GM18499 (cell line): Measurements from ENCODE around the gene MCF2L2.

Experiments used
- ATAC-seq: cut with Tn5 transposase; IDR thresholded peaks from one replicate; pipeline ENCODE4 v1.9.1; 2021; ENCODE audit warnings: moderate number of reproducible peaks; ENCODE audit not compliant: insufficient read depth, unreplicated experiment

The MCF2L2 gene

DNA sequence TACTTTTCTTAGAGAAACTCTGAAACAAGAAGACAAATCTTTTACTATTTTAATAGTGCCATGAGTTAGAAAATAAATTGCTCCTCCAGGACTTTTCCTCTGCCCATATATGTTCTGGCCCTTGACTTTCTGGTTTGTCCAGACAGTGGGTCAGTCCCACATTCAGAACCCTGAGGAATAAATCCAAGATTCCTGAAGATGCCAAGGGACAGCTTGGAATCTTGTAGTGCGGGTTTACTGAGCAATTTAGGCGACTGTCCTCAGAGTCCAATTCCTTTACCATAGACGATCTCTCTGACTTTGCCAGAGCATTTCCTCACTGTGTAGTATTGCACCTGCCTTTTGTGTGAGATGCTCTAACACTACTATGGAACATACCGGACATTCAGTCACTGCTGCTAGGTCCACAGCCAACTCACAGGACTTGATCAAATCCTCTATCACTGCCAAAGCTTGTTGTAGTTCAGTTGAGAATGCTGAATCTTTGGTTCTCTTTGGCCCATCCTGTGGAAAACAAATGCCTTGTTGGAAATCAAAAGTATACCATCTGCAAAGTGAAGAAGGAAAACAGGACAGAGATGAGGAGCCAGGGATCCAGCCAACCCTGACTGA lies 212.7 kb downstream of the MCF2L2 start:
- ATAC-seq = no peak

GRCh38 chr3:183214277-183214612 lies 214.2 kb downstream of the MCF2L2 start:
- ATAC-seq = no peak

- ATAC-seq = no peak
Measured at GRCh38 chr3:183213415-183214276, 214.8 kb downstream of the MCF2L2 start.

DNA sequence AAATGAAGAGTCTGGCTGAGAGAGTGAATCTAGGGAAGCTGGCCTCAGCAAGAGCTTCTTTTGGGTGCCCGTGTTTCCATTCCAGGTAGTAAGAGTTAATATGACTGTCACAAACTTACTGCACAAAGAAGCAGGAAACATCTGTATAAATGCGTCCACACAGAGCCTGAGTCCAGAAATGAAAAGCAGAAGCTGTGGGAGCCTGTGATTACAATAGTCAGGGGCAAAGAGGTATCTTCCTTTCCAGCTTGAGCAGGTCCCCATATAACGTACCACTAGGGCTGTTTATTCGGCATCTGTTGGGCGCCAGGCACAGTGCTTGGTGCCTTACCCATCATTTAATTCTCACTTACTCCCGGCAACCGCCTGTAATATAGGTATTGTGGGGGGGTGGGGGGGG lies 215.9 kb downstream of the MCF2L2 start:
- ATAC-seq = no peak

DNA sequence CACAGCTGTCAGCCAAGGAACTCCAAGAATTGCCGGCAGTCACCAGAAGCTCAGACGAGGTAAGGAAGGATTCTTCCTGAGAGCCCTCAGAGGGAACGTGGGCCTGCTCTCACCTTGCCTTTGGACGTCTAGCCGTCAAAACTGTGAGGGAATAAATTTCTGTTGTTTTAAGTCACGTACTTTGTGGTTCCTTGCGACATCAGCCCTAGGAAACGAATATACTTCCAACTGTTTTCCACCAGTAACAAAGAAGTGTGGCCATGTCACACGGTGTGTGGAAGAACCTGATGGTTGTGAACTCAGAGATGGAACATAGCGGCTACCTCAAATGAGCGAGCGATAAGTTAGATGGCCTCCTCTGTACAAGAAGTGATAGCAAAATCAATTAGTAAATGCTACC lies 216.3 kb downstream of the MCF2L2 start:
- ATAC-seq = no peak

DNA sequence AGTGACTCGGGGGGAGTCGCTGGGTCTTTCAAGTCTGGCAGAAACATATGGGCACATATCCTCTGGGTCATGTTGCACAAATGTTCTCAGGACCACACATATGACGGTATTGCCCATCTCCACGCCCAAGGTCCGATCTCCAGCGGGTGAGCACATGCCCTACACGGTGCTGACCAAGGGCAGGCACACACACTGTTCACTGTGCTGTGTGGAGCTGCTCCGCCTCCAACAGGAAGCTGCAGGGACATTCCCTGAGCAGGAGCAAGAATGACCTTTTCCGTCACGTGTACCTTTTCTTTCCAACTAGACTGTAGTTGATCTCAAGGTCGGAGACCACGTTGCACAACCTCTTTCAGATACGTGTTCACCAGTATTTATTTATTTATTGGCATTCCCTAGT lies 217.1 kb downstream of the MCF2L2 start:
- ATAC-seq = no peak

GRCh38 chr3:183210862-183211341 lies 217.5 kb downstream of the MCF2L2 start:
- ATAC-seq = no peak

DNA sequence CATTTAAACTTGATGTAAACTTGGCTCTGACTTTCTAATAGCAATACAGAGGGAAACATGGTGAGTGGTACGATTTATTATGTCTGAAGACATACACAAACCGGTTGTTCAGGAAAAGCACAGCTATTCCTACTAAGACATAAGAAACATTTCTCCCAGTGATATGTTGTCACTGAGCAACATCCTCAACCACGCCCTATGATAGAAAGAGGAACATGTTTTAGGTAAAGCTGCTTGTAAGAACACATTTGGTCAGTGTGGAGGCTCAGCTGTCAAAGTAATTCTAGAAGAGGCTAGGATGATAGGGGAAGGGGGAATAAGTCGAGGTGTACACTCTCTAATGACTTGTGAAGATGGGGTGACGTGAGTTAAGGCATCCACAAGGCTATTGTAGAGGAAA lies 218.1 kb downstream of the MCF2L2 start:
- no peak for ATAC-seq

DNA sequence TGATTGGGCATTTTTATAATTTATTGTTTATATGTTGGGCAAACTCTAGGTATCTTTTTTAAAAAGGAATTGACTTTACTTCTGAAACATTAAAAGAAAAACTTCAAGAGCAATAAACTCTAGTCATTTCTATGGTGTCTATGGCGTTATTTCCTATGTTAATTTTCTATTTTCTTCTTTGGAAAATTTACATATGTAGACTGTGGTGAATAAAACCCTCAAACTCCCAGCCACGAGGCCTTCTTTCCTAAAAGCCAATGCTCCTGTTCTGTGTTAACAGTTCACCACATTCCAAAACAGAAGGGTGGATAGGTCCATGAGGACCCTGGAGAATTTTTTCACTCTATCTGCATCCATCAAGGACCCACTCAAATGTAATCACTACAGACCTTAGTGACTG lies 219.6 kb downstream of the MCF2L2 start:
- no peak for ATAC-seq

GRCh38 chr3:183208260-183208659 lies 220.2 kb downstream of the MCF2L2 start:
- ATAC-seq = no peak

- ATAC-seq = no peak
Measured at GRCh38 chr3:183203670-183204069, 224.7 kb downstream of the MCF2L2 start.

- no peak for ATAC-seq
Measured at GRCh38 chr3:183202004-183202722, 226.3 kb downstream of the MCF2L2 start.

- ATAC-seq = no peak
Measured at GRCh38 chr3:183198939-183199338, 229.5 kb downstream of the MCF2L2 start.

- ATAC-seq = no peak
Measured at GRCh38 chr3:183197734-183198133, 230.7 kb downstream of the MCF2L2 start.

DNA sequence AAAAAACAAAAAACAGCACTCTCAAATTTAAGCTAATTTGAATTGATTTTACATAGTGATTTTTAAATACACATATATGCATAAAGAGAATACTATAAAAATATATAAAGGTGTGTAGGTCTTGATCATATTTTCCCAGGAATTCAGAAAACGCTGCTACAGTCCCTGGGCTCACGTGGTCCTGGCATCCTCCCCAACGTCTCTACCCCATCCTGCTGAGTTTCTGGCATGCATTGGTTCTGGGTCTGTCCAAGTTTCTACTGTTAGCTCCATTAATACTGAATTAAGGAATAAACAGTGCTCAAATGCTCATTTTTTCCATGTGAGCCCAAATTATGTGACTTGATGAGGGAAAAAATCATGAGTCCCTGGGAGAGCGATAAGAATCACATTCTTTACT lies 233.2 kb downstream of the MCF2L2 start:
- no peak for ATAC-seq

GRCh38 chr3:183193762-183194689 lies 234.4 kb downstream of the MCF2L2 start:
- ATAC-seq = no peak

DNA sequence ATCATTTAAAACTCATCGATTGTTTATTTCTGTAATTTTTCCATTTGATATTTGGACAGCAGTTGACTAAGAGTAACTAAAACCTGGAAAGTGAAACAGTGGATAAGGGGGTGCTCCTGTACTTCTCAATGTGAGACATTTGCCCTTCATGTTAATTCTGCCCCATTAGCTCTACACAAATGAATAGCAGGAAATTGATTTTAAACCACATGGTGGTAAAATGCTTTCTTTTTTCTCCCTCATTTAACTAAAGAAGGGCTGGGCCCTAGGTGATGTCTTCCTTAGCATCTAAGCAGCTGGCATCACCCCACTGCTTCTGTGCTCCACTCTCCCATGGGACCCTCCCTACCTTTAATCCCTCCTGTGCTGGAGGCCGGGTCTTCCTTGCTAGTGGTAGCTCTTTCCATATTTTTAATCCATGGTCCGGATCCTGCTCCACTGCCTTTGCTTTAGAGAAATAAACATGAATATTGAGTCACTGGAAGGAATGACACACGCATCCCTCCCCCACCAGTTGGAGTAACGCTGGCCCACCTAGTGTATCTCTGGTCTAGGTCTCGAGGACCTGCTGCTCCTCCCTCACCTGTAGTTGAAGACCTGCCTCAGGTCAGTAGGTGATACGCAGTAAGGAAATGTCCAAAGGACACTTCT lies 235.6 kb downstream of the MCF2L2 start:
- no peak for ATAC-seq

DNA sequence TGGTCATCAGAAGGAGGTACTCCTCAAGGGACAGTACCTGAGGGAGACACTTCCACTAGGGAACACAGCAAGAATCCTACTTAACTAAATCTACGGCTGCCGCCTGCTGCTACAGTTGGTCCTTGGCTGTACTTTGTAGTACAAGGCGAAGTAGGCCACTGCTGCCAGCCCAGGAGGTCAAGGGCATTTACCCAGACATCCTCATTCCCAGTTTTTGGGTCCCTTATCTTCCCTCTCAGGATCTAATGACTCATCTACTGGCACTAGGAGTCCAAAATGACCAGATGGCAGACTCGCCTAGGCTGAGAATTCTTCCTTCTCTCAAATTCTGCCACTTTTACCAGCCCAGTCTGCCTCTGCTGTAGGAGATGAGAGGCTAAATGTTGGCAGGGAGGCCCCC lies 238.8 kb downstream of the MCF2L2 start:
- ATAC-seq = no peak

DNA sequence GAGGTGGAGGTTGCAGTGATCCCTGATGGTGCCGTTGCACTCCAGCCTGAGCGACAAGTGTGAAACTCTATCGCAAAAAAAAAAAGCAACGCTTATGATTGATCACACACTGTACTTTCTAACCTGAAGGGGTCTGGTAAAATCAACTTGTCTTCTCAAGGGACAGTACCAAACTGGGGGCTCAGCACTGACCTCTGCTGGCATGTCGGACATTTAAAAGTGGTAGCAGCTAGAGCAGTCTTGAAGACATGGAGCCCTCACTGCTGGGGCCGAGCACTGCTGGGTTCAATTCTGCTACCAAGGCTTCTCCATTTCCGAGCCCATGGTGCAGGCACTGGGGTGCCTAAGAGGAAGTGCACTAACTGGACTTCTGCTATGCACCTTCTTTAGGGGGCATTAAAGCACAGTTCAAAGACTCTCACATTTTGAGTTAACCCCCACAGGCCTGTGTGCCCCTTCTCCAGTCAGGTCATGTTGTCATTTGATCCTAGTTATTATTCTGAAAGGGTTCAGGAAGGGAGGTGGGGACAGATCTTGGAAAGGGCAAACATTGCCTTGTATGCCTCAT lies 239.4 kb downstream of the MCF2L2 start:
- ATAC-seq = no peak
